GM12878 (cell line): ENCODE results near the gene SLC30A7. TPM values are rescaled to one million over a fixed set of nuclear protein-coding genes. Genes with fewer than 3 reads are reported as not detected.

Experiments used
- ATAC-seq: fragments of 200-7000 bp; cut with Tn5 transposase; 3 replicates; pipeline ENCODE4 v1.9.1; 2020; ENCODE audit warnings: mild to moderate bottlenecking, moderate library complexity
- BruUV-seq: library from RNA; stranded (reverse); fragments of 400-500 nt; replicated peaks from 2 replicates; lab custom pipeline; 2021; lab: Mats Ljungman, UMichigan
- CTCF ChIA-PET: fragments of 300-600 bp; sonication (Branson Sonifier 250); formaldehyde crosslinking; extraction: SDS; loops from one replicate; lab custom pipeline; 2021; ENCODE audit warnings: inconsistent platforms; lab: Yijun Ruan, JAX
- POLR2A ChIA-PET: fragments of 350-600 bp; formaldehyde crosslinking; extraction: SDS; loops from one replicate; lab custom pipeline; 2021; ENCODE audit warnings: inconsistent platforms; lab: Charles Lee
- RAD21 ChIA-PET: fragments of 300-600 bp; sonication (Branson Sonifier 250); formaldehyde crosslinking; loops from one replicate; lab custom pipeline; 2023; ENCODE audit warnings: antibody characterized with exemption; ENCODE audit not compliant: unreplicated experiment; lab: Charles Lee
- SMC1A ChIA-PET: fragments of 300-600 bp; sonication (Branson Sonifier 250); formaldehyde crosslinking; loops from one replicate; lab custom pipeline; 2023; ENCODE audit not compliant: unreplicated experiment, uncharacterized antibody; lab: Charles Lee
- DNase-seq: peaks from one replicate; pipeline ENCODE4 v3.0.0-alpha.2; 2011; ENCODE audit warnings: low read depth, low spot score
- FAIRE-seq: peaks from 3 replicates; lab custom pipeline; 2011; peaks lifted over from hg19 to GRCh38; lab: Jason Lieb, UNC
- H2AFZ ChIP-seq: 2 replicates; pipeline ENCODE4 v1.6.0; 2011; ENCODE audit warnings: low read depth, low read length, control low read depth; ENCODE audit not compliant: control insufficient read depth
- H3K27ac ChIP-seq: 2 replicates; pipeline ENCODE4 v1.5.1; 2011; ENCODE audit warnings: control low read depth; ENCODE audit not compliant: control insufficient read depth, insufficient read depth
- H3K27me3 ChIP-seq, 2 experiments: replicated peaks in 1 of 2; 2 replicates each; pipeline versions ENCODE4 v1.6.0 to v1.6.1; 2011; ENCODE audit warnings: low read length in 1 of 2; ENCODE audit not compliant: control insufficient read depth in 2 of 2, insufficient read depth in 2 of 2
- H3K36me3 ChIP-seq, 2 experiments: 2 replicates each; pipeline ENCODE4 v1.5.1; 2011; ENCODE audit warnings: low read length in 1 of 2; ENCODE audit not compliant: control insufficient read depth in 2 of 2, insufficient read depth in 2 of 2
- H3K4me1 ChIP-seq: 2 replicates; pipeline ENCODE4 v1.6.1; 2011; ENCODE audit warnings: mild to moderate bottlenecking, low read length, moderate library complexity, mixed read lengths; ENCODE audit not compliant: control insufficient read depth, insufficient read depth
- H3K4me2 ChIP-seq: 2 replicates; pipeline ENCODE4 v1.6.0; 2011; ENCODE audit warnings: control low read depth; ENCODE audit not compliant: control insufficient read depth, insufficient read depth
- H3K4me3 ChIP-seq: fragments of 200-600 bp; sonication (generic); 2 replicates; pipeline ENCODE4 v1.5.1; 2016
- H3K79me2 ChIP-seq: 2 replicates; pipeline ENCODE4 v1.6.0; 2011; ENCODE audit warnings: low read length; ENCODE audit not compliant: control insufficient read depth, insufficient read depth
- H3K9ac ChIP-seq: 2 replicates; pipeline ENCODE4 v1.8.0; 2011; ENCODE audit warnings: low read length, control low read depth, mixed read lengths; ENCODE audit not compliant: control insufficient read depth, insufficient read depth
- H3K9me3 ChIP-seq: replicated peaks from 3 replicates; pipeline ENCODE4 v1.5.1; 2011; ENCODE audit warnings: mild to moderate bottlenecking, low read length; ENCODE audit not compliant: control insufficient read depth, insufficient read depth
- H4K20me1 ChIP-seq: 2 replicates; pipeline ENCODE4 v1.6.0; 2011; ENCODE audit not compliant: control insufficient read depth, insufficient read depth
- ATF7 ChIP-seq: fragments of 450-650 bp; IDR thresholded peaks from 2 replicates; pipeline ENCODE4 v1.6.1; 2016; ENCODE audit warnings: low read depth, mild to moderate bottlenecking
- DPF2 ChIP-seq: fragments of 450-650 bp; IDR thresholded peaks from 2 replicates; pipeline ENCODE4 v1.6.1; 2017; ENCODE audit warnings: mild to moderate bottlenecking
- MEF2A ChIP-seq: IDR thresholded peaks from 2 replicates; pipeline ENCODE4 v1.6.1; 2011; ENCODE audit warnings: low read depth, mild to moderate bottlenecking, low read length, moderate library complexity; ENCODE audit not compliant: insufficient read depth
- MEF2B ChIP-seq: fragments of 450-650 bp; IDR thresholded peaks from 2 replicates; pipeline ENCODE4 v1.6.1; 2018; ENCODE audit warnings: mild to moderate bottlenecking, moderate library complexity; ENCODE audit not compliant: partially characterized antibody, poor library complexity, severe bottlenecking
- MYC ChIP-seq: IDR thresholded peaks from 2 replicates; pipeline ENCODE4 v1.6.1; 2011; ENCODE audit warnings: mild to moderate bottlenecking, low read length, moderate library complexity, inconsistent platforms; ENCODE audit not compliant: insufficient read depth, insufficient replicate concordance, insufficient read length, severe bottlenecking
- NFIC ChIP-seq: IDR thresholded peaks from 2 replicates; pipeline ENCODE4 v1.6.1; 2012; ENCODE audit warnings: low read depth, mild to moderate bottlenecking, inconsistent platforms, low read length, moderate library complexity
- RUNX3 ChIP-seq: IDR thresholded peaks from 2 replicates; pipeline ENCODE4 v1.6.1; 2012; ENCODE audit warnings: low read length, inconsistent platforms
- WGBS: methylation state at CpG from one replicate; pipeline ENCODE4 v1.1.6; 2016; ENCODE audit warnings: low lambda C conversion rate; ENCODE audit not compliant: insufficient replicate concordance, insufficient coverage; ENCODE audit errors: missing lambda C conversion rate; 5-methylcytosine and 5-hydroxymethylcytosine counted together
- in situ Hi-C: fragments of 300-500 bp; cut with MboI; formaldehyde crosslinking; loops from 9 replicates; pipeline ENCODE4 v1.14.3; 2018; ENCODE audit warnings: mixed read lengths
- intact Hi-C: fragments of 100-400 bp; cut with micrococcal nuclease; formaldehyde crosslinking; loops from one replicate; pipeline ENCODE4 v1.14.2; 2022; ENCODE audit not compliant: unreplicated experiment
- polyA plus RNA-seq, 11 experiments: library from polyadenylated mRNA; depleted of rRNA in 4 of 11; unstranded in 6 of 11; stranded (reverse) in 5 of 11; fragments of >200 nt; fragmentation: Nextera tagmentation in 4 of 11; fragmentation: Illumina TruSeq in 1 of 11; extraction: Ambion mirVana in 4 of 11; extraction: Trizol in 1 of 11; gene quantifications; 1 replicate in 1 of 11; 2 replicates in 10 of 11; pipeline versions ENCODE4 v1.2.1 to v1.2.3, GENCODE V29; 2011 to 2016; ENCODE audit warnings: inconsistent platforms in 2 of 11, missing spikeins in 2 of 11, low read depth in 1 of 11
- total RNA-seq, 4 experiments: library from RNA; depleted of rRNA in 3 of 4; stranded (reverse); fragments of >200 nt in 3 of 4; fragmentation: Illumina TruSeq in 1 of 4; extraction: Trizol in 1 of 4; gene quantifications; 2 replicates each; pipeline versions ENCODE4 v1.2.1 to v1.2.3, GENCODE V29; 2013 to 2021
- TF ChIP-seq, protein P1 (sequence below): fragments of 450-650 bp; IDR thresholded peaks from 2 replicates; pipeline ENCODE4 v1.6.1; 2016; ENCODE audit warnings: mild to moderate bottlenecking, moderate library complexity, borderline replicate concordance
- TF ChIP-seq, protein P2 (sequence below): fragments of 450-650 bp; formaldehyde crosslinking; IDR thresholded peaks from 2 replicates; pipeline ENCODE4 v1.5.0; 2022; ENCODE audit warnings: mild to moderate bottlenecking, missing genetic modification characterization
- TF ChIP-seq, protein P3 (sequence below): IDR thresholded peaks from 2 replicates; pipeline ENCODE4 v1.6.1; 2012; ENCODE audit warnings: low read length, inconsistent platforms

Gene SLC30A7
- total and polyA plus RNA-seq, 10 of the 15 experiments (the other 5 are each of a cell fraction or from before 2014, with no cell fraction given), result 4.4 to 23.3 (median 16.9) TPM

- no peak for FAIRE-seq
- ChIA-PET RAD21 (interaction anchor here (1.0 to 1.7 kb wide), 2 partner anchors 107 to 329 kb away, joined by 3 to 4 read pairs; no protein-coding TSS in a partner anchor), SMC1A (interaction anchor here (0.8 to 2.7 kb wide), 6 partner anchors 8 to 410 kb away, joined by 3 to 7 read pairs (median 4); no protein-coding TSS in a partner anchor), POLR2A (interaction anchor here (1.1 kb wide), 1 partner anchor 223 kb away, joined by 3 read pairs; no protein-coding TSS in a partner anchor), CTCF (interaction anchor here (0.7 to 1.6 kb wide), 5 partner anchors 15 to 260 kb away, joined by 3 to 6 read pairs (median 3); no protein-coding TSS in a partner anchor)
- no peak for ATAC-seq
- H3K79me2 ChIP-seq, result peaks cover 64% of the 10 kb centered on the region
- peak overlapping the region; percentile 50; the same call in 1 of the 2 replicates for H3K27ac ChIP-seq
- DNase-seq, result no peak
- no peaks in the 10 kb centered on the region for H3K36me3 ChIP-seq
- H2AFZ ChIP-seq, result no peak overlapping the region
- no peaks in the 10 kb centered on the region for H3K27me3 ChIP-seq
- H4K20me1 ChIP-seq, result no peaks in the 10 kb centered on the region
- no TSS peak for BruUV-seq
- TF ChIP-seq DPF2 (no peak), ATF7 (no peak), MEF2B (peak; percentile 31), MYC (no peak), NFIC (peak; percentile 32; the same call in 1 of the 2 replicates), MEF2A (0 out of 2 replicates have a peak, but pooled peaks have one; percentile 38), RUNX3 (peak; percentile 14; the same call in 1 of the 2 replicates)
- TF ChIP-seq, protein P1, sequence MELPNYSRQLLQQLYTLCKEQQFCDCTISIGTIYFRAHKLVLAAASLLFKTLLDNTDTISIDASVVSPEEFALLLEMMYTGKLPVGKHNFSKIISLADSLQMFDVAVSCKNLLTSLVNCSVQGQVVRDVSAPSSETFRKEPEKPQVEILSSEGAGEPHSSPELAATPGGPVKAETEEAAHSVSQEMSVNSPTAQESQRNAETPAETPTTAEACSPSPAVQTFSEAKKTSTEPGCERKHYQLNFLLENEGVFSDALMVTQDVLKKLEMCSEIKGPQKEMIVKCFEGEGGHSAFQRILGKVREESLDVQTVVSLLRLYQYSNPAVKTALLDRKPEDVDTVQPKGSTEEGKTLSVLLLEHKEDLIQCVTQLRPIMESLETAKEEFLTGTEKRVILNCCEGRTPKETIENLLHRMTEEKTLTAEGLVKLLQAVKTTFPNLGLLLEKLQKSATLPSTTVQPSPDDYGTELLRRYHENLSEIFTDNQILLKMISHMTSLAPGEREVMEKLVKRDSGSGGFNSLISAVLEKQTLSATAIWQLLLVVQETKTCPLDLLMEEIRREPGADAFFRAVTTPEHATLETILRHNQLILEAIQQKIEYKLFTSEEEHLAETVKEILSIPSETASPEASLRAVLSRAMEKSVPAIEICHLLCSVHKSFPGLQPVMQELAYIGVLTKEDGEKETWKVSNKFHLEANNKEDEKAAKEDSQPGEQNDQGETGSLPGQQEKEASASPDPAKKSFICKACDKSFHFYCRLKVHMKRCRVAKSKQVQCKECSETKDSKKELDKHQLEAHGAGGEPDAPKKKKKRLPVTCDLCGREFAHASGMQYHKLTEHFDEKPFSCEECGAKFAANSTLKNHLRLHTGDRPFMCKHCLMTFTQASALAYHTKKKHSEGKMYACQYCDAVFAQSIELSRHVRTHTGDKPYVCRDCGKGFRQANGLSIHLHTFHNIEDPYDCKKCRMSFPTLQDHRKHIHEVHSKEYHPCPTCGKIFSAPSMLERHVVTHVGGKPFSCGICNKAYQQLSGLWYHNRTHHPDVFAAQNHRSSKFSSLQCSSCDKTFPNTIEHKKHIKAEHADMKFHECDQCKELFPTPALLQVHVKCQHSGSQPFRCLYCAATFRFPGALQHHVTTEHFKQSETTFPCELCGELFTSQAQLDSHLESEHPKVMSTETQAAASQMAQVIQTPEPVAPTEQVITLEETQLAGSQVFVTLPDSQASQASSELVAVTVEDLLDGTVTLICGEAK, result peak; percentile 34; the same call in 1 of the 2 replicates
- TF ChIP-seq, protein P2, sequence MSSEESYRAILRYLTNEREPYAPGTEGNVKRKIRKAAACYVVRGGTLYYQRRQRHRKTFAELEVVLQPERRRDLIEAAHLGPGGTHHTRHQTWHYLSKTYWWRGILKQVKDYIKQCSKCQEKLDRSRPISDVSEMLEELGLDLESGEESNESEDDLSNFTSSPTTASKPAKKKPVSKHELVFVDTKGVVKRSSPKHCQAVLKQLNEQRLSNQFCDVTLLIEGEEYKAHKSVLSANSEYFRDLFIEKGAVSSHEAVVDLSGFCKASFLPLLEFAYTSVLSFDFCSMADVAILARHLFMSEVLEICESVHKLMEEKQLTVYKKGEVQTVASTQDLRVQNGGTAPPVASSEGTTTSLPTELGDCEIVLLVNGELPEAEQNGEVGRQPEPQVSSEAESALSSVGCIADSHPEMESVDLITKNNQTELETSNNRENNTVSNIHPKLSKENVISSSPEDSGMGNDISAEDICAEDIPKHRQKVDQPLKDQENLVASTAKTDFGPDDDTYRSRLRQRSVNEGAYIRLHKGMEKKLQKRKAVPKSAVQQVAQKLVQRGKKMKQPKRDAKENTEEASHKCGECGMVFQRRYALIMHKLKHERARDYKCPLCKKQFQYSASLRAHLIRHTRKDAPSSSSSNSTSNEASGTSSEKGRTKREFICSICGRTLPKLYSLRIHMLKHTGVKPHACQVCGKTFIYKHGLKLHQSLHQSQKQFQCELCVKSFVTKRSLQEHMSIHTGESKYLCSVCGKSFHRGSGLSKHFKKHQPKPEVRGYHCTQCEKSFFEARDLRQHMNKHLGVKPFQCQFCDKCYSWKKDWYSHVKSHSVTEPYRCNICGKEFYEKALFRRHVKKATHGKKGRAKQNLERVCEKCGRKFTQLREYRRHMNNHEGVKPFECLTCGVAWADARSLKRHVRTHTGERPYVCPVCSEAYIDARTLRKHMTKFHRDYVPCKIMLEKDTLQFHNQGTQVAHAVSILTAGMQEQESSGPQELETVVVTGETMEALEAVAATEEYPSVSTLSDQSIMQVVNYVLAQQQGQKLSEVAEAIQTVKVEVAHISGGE, result no peak
- TF ChIP-seq, protein P3, sequence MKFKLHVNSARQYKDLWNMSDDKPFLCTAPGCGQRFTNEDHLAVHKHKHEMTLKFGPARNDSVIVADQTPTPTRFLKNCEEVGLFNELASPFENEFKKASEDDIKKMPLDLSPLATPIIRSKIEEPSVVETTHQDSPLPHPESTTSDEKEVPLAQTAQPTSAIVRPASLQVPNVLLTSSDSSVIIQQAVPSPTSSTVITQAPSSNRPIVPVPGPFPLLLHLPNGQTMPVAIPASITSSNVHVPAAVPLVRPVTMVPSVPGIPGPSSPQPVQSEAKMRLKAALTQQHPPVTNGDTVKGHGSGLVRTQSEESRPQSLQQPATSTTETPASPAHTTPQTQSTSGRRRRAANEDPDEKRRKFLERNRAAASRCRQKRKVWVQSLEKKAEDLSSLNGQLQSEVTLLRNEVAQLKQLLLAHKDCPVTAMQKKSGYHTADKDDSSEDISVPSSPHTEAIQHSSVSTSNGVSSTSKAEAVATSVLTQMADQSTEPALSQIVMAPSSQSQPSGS, result 0 out of 2 replicates have a peak, but pooled peaks have one; percentile 19
- H3K4me1 ChIP-seq, result peaks cover 18% of the 10 kb centered on the region
- peak overlapping the region; percentile 87 for H3K4me2 ChIP-seq
- WGBS, result 3% methylated on average over 2 of the region's 2 CpGs
- in situ Hi-C loops (no loop called here), intact Hi-C loops (loop anchor here (5.0 kb wide), 3 partner anchors 94 to 209 kb away; partner anchors contain the start of gene S1PR1)
- H3K4me3 ChIP-seq, result peak overlapping the region; percentile 28
- peak overlapping the region; percentile 50 for H3K9ac ChIP-seq
- peaks cover 2% of the 10 kb centered on the region; the same call in 2 of the 3 replicates for H3K9me3 ChIP-seq
Observed at GRCh38 chr1:101028466-101028865, 132.6 kb downstream of the SLC30A7 start.
